ENCODE measurements around the gene FETUB. TPM values are rescaled to one million over a fixed set of nuclear protein-coding genes. Genes with fewer than 3 reads are reported as not detected.

The FETUB gene
- polyA plus RNA-seq, 2 of the 4 experiments (the other 2 are of a cell fraction): 0.06 to 0.10 TPM

GRCh38 chr3:186638259-186638658, 1.9 kb upstream of the FETUB start:
- H3K4me3 ChIP-seq: no peak overlapping the region
- no peak for DNase-seq (ENCODE audit: low read depth in 1 of 2, low spot score in 1 of 2)
- ChIA-PET POLR2A (no interaction called here), CTCF (interaction anchor here (0.7 kb wide), 1 partner anchor 18 kb away, joined by 3 read pairs; no protein-coding TSS in a partner anchor)
- WGBS (ENCODE audit: missing lambda C conversion rate): 58% methylated on average over 2 of the region's 2 CpGs
- H3K4me2 ChIP-seq: no peak overlapping the region
- H3K4me1 ChIP-seq: peaks cover 13% of the 10 kb centered on the region; the same call in 2 of the 3 replicates
- no peak for FAIRE-seq
- no peak for TF ChIP-seq NFE2L2 (conservative IDR thresholded peaks at IDR 0.05; ENCODE audit: low read length)
- TF ChIP-seq TFCP2L1 (CRISPR knock-in tag; IDR thresholded peaks at IDR 0.05): no peak
- no peak for TF ChIP-seq ZSCAN20 (CRISPR knock-in tag; IDR thresholded peaks at IDR 0.05)
- TF ChIP-seq POLR2A (IDR thresholded peaks at IDR 0.05; ENCODE audit: low read length): no peak
- no peak for TF ChIP-seq CBX2 (IDR thresholded peaks at IDR 0.05; ENCODE audit: borderline replicate concordance, low read depth)
- TF ChIP-seq EHF (CRISPR knock-in tag; IDR thresholded peaks at IDR 0.05): no peak
- no peak for TF ChIP-seq RAD21 (conservative IDR thresholded peaks at IDR 0.05 in 1 of 2, IDR thresholded peaks at IDR 0.05 in 1 of 2)
- TF ChIP-seq, protein P1, sequence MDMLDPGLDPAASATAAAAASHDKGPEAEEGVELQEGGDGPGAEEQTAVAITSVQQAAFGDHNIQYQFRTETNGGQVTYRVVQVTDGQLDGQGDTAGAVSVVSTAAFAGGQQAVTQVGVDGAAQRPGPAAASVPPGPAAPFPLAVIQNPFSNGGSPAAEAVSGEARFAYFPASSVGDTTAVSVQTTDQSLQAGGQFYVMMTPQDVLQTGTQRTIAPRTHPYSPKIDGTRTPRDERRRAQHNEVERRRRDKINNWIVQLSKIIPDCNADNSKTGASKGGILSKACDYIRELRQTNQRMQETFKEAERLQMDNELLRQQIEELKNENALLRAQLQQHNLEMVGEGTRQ (IDR thresholded peaks at IDR 0.05): no peak
- TF ChIP-seq RARB (CRISPR knock-in tag; IDR thresholded peaks at IDR 0.05): no peak
- no peak for TF ChIP-seq HOXB13 (CRISPR knock-in tag; IDR thresholded peaks at IDR 0.05; ENCODE audit: low read depth)
- TF ChIP-seq, protein P2, sequence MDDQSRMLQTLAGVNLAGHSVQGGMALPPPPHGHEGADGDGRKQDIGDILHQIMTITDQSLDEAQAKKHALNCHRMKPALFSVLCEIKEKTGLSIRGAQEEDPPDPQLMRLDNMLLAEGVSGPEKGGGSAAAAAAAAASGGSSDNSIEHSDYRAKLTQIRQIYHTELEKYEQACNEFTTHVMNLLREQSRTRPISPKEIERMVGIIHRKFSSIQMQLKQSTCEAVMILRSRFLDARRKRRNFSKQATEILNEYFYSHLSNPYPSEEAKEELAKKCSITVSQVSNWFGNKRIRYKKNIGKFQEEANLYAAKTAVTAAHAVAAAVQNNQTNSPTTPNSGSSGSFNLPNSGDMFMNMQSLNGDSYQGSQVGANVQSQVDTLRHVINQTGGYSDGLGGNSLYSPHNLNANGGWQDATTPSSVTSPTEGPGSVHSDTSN (IDR thresholded peaks at IDR 0.05): no peak
- no peak for TF ChIP-seq ZC3H11A (IDR thresholded peaks at IDR 0.05)
- TF ChIP-seq FOXS1 (CRISPR knock-in tag; IDR thresholded peaks at IDR 0.05): no peak
- no peak for TF ChIP-seq FOSL2 (IDR thresholded peaks at IDR 0.05)
- TF ChIP-seq FOSL2 (CRISPR knock-in tag; IDR thresholded peaks at IDR 0.05): no peak
- no peak for TF ChIP-seq RFX5 (IDR thresholded peaks at IDR 0.05)
- TF ChIP-seq CEBPB (IDR thresholded peaks at IDR 0.05): no peak
- TF ChIP-seq CHD2 (IDR thresholded peaks at IDR 0.05; ENCODE audit: low read length, partially characterized antibody): no peak
- no peak for TF ChIP-seq NPAS2 (CRISPR knock-in tag; IDR thresholded peaks at IDR 0.05; ENCODE audit: borderline replicate concordance)
- ATAC-seq: no peak
- no peaks in the 10 kb centered on the region for H3K9me3 ChIP-seq
- H3K27ac ChIP-seq: no peak overlapping the region

- H3K4me1 ChIP-seq: peaks cover 13% of the 10 kb centered on the region; the same call in 2 of the 3 replicates
- ATAC-seq (peak; percentile 76 to 78), DNase-seq (ENCODE audit: low read depth in 1 of 2, low spot score in 1 of 2) (peak; percentile 12 to 21), FAIRE-seq (no peak)
- 21% methylated on average over 6 of the region's 9 CpGs for WGBS (ENCODE audit: missing lambda C conversion rate)
- H3K27ac ChIP-seq: peak overlapping the region; percentile 34 to 66; a peak in 4 of 6 replicates
- no peaks in the 10 kb centered on the region for H3K9me3 ChIP-seq
- TF ChIP-seq MAZ (IDR thresholded peaks at IDR 0.05; ENCODE audit: borderline replicate concordance, low read depth, low read length) (no peak), ESRRA (IDR thresholded peaks at IDR 0.05; ENCODE audit: borderline replicate concordance, low read length) (no peak), KDM1A (IDR thresholded peaks at IDR 0.05; ENCODE audit: low read depth) (no peak), EP300 (IDR thresholded peaks at IDR 0.05) (no peak), NR3C1 (IDR thresholded peaks at IDR 0.05) (no peak), TFCP2L1 (CRISPR knock-in tag; IDR thresholded peaks at IDR 0.05) (no peak), NFE2L2 (conservative IDR thresholded peaks at IDR 0.05; ENCODE audit: low read length) (no peak), HOXB5 (CRISPR knock-in tag; IDR thresholded peaks at IDR 0.05) (no peak), CBX8 (IDR thresholded peaks at IDR 0.05) (no peak), HDAC2 (IDR thresholded peaks at IDR 0.05) (no peak), E2F6 (IDR thresholded peaks at IDR 0.05; ENCODE audit: borderline replicate concordance, low read depth) (no peak), BCL3 (IDR thresholded peaks at IDR 0.05) (no peak)
- H3K4me3 ChIP-seq: no peak overlapping the region
- ChIA-PET POLR2A (no interaction called here), CTCF (interaction anchor here (4.0 kb wide), 1 partner anchor 25 kb away, joined by 16 read pairs; no protein-coding TSS in a partner anchor)
- H3K4me2 ChIP-seq: peak overlapping the region; percentile 48
These were observed 247 bp downstream of the FETUB start for GRCh38 chr3:186640473-186640818.
